NCI-H187 treated with DMSO at 0.1 percent for 48 hours (cell line): ENCODE measurements around the gene NQO2.
"Not testable (repeated sequence)": the region's sequence is repeated elsewhere in the genome, so short reads cannot be mapped to it uniquely, and the experiment has no call there.

Experiments used
- DNase-seq: peaks from one replicate; lab custom pipeline; 2025; lab: John Stamatoyannopoulos, UW

NQO2 gene

DNA sequence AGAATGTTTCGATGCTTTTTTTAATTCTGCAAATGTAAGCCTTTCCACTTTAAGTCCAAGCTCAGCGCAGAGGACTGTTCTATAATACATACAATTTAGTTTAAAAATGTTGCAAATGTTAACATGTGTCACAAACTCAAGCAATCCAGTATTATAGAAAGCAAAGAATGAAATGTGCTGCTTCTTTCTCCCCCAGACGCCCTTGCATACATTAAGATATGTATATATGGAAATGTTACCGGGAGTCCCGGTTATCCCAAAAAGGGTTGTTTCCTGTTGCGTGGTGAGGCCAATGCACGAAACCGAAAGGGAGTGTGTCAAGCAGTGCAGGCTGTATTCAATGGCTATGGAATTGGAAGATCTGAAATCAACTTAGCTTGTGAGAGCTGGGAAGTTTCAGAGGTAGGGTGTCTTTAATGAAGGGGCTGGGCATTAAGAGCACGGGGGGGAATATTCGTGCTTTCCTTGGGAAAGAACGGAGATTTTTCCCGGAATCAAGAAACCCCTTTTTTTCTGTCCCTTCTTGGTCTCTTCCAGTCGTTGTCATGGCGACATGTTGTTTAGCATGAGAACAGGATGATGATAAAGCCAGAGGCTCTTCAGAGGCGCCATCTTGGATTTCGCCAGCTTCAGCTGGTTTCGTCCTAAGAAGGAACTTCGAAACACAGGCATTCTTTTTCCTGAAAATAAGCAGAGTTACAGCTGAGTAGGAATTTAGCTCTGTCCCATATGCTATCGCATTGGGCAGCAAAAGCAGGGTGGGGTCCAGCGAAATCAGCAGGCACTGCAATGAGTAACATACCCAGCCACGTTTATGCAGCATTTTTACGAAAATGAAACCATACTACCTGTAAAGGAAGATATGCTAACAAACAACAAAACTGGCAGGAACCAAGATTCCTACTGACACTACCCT is 10.1 kb upstream of the NQO2 start:
- peak; percentile 93 for DNase-seq

DNA sequence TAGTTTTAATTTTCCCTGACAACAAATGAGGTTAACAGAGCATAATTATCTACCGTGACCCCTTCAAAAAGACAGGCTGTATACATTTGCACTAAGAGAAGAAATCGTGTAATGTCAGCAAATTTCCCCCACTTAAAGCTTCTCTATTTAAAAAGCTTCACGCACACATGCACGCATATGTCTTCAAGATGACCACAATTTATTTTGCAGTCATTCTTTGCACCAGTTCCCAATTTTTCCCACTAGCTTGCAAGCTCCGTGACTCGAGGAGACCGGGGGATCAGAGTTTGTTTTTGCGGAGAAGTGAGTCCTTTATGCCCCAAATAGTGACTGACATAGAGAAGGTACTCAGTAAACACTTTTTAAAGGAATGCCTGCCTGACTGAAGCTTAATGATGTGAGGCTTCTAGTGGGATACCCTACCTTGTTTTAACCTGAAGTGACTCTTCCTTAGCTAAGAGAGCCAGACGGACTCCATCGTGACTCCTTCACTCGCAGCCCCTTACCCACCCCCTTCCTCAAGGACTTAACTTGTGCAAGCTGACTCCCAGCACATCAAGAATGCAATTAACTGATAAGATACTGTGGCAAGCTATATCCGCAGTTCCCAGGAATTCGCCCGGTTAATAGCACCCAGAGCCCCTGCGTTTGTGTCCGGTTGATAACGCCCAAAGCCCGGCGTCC is 9.3 kb upstream of the NQO2 start:
- DNase-seq: peak; percentile 23

DNA sequence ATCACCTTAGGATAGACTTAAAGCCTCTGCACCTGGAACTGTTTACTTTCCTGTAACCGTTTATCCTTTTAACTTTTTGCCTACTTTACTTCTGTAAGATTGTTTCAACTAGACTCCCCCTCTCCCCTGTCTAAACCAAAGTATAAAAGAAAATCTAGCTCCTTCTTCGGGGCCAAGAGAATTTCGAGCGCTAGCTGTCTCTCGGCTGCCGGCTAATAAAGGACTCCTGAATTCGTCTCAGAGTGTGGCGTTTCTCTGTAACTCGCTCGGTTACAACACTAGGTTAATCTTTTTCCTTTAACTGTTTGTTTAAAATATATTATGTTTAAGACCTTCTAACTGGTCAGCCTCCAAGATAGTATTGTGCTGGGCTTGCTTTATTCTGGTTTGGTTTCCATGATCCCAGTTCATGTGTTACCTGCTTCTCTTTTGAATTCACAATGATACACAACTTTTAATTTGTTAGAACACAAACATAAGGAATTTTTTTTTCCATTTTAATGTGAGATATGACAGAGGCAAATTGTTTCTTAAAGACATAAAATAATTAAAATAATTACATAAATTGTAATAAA is 8.7 kb upstream of the NQO2 start:
- DNase-seq: no peak

DNA sequence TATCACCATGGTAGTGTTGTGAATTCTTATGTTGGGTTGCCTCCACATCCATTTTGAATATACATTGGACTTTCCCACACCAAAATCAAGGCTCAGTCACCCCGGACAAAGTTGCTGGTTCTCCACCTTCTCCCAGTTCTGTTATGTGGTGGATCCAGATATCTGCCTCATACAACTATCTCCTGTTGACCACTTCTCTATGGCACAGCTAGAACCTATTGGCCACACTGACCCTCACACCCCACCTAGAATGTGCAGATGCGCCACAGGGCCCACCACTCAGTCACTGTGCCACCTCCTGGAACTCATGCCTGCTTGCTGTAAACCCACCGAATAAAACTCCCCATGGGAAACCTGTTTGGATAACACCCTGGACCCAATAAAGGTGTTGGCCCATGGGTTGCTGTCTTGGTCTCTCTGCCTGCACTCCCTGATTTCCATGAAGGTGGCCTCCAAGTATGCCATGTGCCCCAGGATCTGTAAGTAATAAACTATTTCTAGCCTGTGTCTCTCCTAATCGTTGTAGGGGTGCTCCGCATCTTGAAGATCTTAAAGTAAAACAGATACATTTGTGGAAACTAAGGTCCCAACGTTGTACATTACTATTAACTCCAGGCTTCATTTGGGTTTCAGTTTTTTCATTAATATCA is 7.2 kb upstream of the NQO2 start:
- no peak for DNase-seq

DNA sequence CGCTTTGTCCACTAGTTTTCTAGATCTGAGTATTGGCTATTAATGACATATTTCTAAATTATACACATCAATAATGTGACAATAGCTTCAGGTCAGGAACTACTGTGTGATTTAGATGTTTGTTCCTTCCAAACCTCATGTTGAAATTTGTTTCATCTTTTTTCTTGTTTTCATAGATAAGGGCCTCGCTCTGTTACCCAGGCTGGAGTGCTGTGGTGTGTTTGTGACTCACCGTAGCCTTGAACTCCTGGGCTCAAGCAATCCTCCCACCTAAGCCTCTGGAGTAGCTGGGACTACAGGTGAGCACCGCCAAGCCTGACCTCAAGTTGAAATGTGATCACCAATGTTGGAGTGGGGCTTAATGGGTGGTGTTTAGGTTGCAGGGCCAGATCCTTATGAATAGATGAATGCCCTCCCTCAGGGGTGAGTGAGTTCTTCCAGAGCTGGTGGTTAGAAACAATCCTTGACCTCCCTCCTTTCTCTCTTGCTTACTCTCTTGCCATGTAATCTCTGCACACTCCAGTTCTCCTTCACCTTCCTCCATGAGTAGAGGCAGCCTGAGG is 5.9 kb upstream of the NQO2 start:
- DNase-seq: peak; percentile 58

DNA sequence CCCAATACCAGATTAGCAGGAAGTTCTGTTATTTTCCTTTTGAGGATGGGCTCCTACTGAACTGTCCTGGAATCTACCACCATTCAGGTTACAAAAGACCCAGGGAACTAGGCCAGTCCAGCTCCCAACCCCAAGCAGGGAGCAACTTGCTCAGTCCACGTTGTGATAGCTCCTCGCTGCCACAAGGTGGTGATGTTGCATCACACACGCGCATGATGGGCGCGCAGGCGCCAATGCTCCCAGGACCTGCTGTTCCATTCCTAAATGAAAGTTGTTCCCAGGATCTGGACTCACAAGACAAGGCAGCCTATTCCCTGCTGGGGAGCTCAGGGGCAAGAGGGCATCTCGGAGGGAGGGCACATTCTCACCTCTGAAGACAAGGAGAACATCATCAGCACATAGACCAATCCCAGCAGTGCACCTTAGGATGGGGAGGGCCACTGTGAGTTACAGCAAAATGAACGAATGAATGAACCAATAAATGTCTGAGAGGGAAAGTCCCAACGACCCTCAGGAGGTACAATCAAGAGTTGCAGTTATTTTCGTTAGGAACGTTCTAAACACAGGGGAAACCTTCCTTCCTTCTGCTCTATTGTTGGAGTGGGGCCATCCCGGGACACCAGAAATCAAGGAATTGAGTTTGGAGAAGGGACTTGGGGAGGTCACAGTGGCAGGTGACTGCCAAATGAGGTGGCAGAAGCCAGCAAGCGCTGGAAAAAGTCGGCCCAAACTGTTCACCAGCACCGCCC is 1.3 kb upstream of the NQO2 start:
- not testable (repeated sequence) for DNase-seq

DNA sequence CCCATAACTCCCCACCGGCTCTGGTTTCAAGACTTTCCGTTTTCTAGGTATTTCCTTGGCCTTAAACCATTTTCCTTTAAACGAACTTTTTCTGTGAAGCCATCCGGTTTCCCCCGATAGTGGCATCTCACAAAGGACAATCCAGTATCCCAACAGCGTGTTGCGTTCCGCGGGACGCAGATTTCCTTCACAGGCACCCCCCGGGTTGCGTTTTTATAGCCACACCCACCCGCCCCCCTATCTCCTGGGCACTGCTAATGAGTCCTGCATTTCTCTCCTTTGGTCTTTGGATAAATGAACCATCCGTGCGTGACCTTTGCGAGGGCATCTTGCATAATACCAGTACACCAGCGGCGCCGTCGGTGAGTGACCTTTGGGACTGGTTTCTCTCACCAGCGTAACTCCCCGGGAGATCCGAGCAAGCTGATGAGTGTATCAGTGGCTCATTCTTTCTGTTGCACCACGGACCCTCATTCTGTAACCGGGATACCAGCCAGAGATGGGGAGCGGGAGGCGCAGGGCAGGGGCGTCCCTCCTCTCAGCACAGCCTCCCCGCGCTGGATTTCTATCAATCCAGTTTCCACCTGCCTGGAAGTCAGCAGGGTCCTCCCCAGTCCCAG is 586 bp upstream of the NQO2 start:
- no peak for DNase-seq

DNA sequence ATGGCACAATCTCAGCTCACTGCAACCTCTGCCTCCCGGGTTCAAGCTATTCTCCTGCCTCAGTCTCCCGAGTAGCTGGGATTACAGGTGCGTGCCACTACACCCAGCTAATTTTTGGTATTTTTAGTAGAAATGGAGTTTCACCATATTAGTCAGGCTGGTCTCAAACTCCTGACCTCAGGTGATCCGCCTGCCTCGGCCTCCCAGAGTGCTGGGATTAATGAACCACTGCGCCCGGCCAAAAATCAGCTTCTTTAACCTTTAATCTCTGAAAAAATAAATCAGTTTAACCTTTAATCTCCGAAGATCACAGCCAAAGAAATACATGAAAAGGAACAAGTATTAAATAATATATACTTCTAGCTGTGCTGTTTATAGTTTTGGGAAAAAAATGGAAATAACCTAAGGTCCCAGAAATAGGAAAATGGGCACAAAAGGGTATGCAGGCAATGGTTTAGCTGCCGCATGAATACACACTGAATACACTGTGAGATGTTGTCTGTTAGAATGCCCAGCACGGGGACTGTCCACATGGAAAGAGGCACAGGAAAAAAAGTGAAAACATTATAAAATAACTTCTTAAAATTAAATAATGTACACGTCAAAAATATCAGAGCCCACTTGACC is 1.6 kb downstream of the NQO2 start:
- DNase-seq: no peak

DNA sequence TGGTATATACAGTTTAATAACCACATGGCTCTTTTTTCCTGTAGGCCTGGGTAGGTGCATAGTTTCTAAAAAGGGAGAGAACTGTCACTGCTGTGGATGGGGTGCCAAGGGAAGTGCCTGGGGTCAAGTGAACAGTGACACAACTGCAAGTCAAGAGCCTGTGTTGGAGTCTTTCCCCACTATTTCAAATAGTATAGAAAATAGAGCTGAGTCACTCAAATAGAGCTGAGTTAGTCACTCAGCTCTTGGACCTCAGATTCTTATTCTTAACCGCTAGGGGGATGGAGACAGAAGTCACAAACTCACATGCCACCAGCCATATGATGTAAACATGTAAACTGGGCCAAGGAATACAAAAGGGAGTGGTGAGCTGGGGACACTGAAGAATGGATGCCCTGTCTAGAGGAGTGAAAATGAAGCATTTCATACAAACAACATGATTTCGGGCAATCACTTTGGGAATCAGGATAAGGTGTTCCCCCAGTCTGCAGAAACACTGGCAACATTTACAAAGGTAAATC is 2.1 kb downstream of the NQO2 start:
- no peak for DNase-seq

DNA sequence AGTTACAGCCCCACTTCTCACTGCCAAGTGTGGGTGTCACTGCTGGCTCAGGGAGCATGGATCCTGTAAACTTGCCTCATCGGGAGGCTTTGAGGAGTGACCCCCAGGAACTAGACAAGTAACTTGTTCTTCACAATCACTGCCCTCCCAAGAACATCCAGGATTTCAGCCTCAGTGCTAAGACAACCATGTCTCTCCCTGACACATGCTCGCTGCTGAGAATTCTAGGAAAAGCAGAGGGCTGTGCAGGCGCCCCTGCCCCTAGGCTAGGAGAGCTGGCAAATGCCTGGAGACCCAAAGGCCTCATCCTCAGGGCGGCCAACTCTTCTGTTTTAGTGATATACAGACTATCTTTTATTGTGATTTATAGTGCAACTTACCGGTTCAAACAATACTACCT is 3.5 kb downstream of the NQO2 start:
- DNase-seq: not testable (repeated sequence)

DNA sequence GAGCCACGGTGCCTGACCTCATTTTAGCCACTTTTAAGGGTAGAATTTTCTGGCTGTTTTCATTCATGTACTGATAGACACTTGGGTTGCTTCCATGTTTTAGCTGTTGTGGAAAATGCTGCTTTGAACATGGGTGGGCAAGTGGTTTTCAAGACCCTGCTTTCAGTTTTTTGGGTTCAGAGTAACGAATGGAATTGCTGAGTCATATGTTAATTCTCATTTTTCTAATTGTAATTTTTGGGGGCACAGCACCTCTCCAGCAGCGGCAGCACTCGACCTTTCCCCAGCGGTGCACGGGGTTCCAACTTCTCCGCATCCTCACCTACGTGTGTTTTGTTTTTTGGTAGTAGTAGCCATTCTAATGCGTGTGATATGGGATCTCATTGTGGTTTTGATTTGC is 5.4 kb downstream of the NQO2 start:
- DNase-seq: no peak

DNA sequence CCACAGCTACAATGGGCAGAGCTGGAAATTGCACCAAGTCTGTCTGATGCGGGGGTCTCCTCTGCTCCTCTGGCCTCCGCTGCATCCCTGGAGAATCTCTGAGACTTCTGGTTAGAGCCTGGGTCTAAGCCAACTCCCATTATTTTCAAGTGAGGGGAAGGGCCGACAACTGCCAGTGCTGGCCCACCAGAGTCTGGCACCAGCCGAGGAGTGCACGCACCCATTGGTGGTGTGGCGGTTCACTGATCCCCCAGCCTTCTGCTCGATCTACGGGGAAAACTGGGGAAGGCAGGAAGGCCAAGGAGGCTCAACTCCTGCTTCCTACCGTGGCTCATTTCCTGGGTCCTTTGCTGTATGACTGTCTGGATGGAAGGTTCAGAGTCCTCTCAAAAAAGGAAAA is 6.2 kb downstream of the NQO2 start:
- DNase-seq: no peak

DNA sequence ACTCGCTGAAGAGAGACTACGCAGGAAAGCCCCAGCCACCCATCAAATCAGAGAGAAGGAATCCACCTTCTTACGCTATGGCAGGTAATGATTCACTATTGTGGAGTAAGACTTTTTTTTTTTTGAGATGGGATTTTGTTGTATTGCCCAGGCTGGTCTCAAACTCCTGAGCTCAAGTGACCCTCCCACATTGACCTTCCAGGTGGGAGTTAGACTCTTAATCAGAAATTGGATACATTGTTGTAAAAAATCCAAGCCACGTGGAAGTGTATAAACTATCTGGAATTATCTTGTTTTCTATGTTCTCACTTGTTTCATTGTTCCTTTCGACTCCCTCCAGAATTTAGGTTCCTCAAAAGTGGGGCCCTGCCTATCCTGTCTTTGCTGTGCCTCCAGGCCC is 6.8 kb downstream of the NQO2 start:
- DNase-seq: no peak

DNA sequence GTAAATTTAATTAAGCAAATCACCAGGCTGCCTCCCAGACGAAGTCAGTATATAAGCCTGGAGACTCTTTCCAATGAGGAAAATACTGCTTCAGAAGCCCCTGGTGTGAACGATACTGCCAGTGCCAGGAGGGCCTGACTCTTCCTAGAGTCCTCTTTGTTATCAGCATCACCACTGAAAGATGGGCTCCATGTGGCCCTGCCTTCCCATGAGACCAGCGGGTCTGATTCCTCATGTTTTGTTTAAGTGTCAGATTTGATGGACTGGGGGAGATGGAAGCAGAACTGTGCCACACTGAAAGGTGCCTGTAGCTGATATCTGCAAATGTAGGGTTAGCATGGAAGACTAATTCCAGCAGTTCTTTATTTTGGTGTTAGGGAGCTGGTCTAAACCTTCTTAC is 7.9 kb downstream of the NQO2 start:
- DNase-seq: no peak

DNA sequence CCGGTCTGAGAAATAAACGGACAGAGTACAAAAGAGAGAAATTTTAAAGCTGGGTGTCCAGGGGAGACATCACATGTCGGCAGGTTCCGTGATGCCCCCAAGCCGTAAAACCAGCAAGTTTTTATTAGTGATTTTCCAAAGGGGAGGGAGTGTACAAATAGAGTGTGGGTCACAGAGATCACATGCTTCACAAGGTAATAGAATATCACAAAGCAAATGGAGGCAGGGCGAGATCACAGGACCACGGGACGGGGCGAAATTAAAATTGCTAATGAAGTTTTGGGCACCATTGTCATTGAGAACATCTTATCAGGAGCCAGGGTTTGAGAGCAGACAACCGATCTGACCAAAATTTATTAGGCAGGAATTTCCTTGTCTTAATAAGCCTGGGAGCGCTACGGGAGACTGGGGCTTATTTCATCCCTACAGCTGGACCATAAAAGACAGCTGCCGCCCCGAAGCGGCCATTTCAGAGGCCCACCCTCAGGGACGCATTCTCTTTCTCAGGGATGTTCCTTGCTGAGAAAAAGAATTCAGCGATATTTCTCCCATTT is 9.1 kb downstream of the NQO2 start:
- DNase-seq: not testable (repeated sequence)

DNA sequence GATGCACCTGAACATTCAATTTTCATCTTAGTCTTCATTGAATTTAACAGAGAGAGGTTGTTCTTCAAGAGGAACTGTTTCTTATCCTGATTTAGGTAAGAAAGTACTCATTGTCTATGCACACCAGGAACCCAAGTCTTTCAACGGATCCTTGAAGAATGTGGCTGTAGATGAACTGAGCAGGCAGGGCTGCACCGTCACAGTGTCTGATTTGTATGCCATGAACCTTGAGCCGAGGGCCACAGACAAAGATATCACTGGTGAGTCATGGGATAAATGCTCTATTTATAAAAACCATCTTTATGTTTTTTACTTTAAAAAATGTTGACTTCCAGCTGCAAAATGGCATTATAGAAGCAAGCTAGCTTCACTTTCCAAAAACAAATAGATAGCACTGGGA is 10.2 kb downstream of the NQO2 start:
- DNase-seq: no peak

DNA sequence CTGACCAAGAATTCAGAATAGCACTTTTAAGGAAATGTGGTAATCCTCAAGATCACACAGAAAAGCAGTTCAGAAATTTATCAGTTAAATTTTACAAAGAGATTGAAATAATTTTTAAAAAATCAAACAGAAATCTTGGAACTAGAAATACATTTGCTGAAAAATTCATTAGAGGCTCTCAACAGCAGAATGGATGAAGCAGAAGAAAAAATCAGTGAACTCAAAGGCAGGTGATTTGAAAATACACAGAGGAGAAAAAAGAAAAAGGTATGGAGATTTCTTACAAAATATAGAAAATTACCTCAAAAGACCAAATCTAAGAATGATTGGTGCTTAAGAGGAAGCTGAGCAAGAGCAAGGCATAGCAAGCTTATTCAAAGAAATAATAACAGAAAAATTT is 11.5 kb downstream of the NQO2 start:
- no peak for DNase-seq

DNA sequence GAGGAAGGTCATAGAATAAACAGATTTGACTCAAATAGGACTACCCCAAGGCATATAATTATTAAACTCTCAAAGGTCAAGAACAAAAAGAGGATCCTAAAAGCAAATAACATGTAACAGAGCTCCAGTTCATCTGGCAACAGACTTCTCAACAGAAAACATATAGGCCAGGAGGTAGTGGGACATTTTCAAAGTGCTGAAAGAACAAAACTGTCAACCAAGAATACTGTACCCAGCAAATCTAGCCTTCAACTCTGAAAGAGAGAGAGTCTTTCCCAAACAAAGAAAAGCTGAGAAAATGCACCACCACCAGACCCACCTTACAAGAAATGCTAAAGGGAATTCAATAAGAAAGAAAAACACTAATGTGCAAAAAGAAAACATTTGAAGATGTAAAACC is 11.9 kb downstream of the NQO2 start:
- no peak for DNase-seq

DNA sequence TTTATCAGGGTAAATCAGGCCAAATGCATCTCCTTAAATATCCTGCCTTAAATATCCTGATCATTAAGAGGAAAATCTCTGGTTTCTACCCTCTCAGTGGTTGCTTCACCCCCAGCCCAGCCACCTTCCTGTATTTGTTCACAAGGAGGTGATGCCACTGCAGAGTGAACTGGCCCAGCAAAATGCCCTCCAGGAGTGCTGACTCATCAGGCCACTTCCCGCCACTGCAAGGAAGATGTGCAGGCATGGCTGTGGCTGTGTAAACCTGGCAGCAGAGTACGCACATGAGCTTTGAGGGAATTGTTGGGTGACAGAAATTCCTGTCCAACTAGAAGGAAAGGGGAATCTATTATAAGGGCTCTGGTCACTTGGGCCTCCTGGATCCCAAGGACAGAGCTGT is 13.8 kb downstream of the NQO2 start:
- DNase-seq: no peak
